Raji (cell line): ENCODE data around the gene SRP72.

Source experiments
- POLR2A ChIP-seq: IDR thresholded peaks from 2 replicates; pipeline ENCODE4 v1.6.1; 2011; ENCODE audit warnings: low read depth, low read length, control low read depth; ENCODE audit not compliant: insufficient read depth

SRP72 gene

GRCh38 chr4:56511098-56511497 is 43.7 kb downstream of the SRP72 start:
- no peak for TF ChIP-seq POLR2A

GRCh38 chr4:56512166-56512565 is 44.7 kb downstream of the SRP72 start:
- TF ChIP-seq POLR2A, result no peak

- TF ChIP-seq POLR2A, result no peak
These were observed 46.1 kb downstream of the SRP72 start for GRCh38 chr4:56513517-56513916.

GRCh38 chr4:56530269-56531148 is 63.1 kb downstream of the SRP72 start:
- TF ChIP-seq POLR2A, result 0 out of 2 replicates have a peak, but pooled peaks have one; percentile 27

GRCh38 chr4:56531149-56531770 is 63.8 kb downstream of the SRP72 start:
- no peak for TF ChIP-seq POLR2A

- no peak for TF ChIP-seq POLR2A
These were observed 64.4 kb downstream of the SRP72 start for GRCh38 chr4:56531823-56532222.

GRCh38 chr4:56532239-56532638 is 64.8 kb downstream of the SRP72 start:
- no peak for TF ChIP-seq POLR2A

GRCh38 chr4:56535915-56536314 is 68.5 kb downstream of the SRP72 start:
- no peak for TF ChIP-seq POLR2A

- TF ChIP-seq POLR2A, result no peak
These were observed 69.7 kb downstream of the SRP72 start for GRCh38 chr4:56537147-56537546.

GRCh38 chr4:56540826-56541225 is 73.4 kb downstream of the SRP72 start:
- no peak for TF ChIP-seq POLR2A

- no peak for TF ChIP-seq POLR2A
These were observed 77.2 kb downstream of the SRP72 start for GRCh38 chr4:56544573-56545131.

- no peak for TF ChIP-seq POLR2A
These were observed 83.2 kb downstream of the SRP72 start for GRCh38 chr4:56550642-56551041.

GRCh38 chr4:56551516-56551915 is 84.1 kb downstream of the SRP72 start:
- no peak for TF ChIP-seq POLR2A

GRCh38 chr4:56552273-56552672 is 84.9 kb downstream of the SRP72 start:
- TF ChIP-seq POLR2A, result no peak
